NCI-H2227 treated with DMSO at 0.1 percent for 48 hours (cell line): ENCODE results near the gene LRRC8E.
"Not testable (repeated sequence)": the region's sequence is repeated elsewhere in the genome, so short reads cannot be mapped to it uniquely, and the experiment has no call there.

ENCODE experiments used
- DNase-seq: peaks from one replicate; lab custom pipeline; 2025; lab: John Stamatoyannopoulos, UW

LRRC8E gene

DNA sequence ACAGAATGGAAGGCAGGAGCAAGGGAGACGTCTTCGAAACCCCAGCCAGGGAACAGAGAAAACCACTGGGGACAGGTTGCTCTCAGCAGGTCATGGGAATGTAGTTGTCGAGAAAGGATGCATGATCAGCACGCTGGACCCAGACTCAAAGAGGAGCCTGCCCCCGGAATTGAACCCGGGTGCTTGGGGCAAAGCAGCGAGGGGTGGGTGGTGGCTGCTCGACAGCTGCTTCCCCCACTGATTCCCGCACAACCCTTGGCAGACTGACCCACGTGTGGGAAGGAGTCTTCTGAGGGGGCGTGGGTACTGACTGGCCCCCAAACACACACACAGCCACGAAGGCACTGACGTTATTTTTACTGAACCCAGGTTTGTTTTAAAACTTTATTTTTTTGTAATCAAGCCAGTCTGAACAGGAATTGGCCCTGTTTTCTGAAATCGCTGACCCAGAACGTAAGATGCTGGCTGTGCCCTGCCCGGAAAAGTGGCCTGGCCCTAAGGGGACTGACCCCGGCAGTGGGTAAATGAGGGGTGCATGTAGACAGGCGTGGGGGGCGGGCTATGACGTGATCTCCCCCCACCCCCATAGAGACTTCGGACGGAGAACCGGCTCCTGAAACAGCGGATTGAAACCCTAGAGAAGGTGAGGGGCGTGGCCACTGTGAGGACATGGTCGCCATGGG, 32.7 kb upstream of the LRRC8E start:
- DNase-seq: no peak

DNA sequence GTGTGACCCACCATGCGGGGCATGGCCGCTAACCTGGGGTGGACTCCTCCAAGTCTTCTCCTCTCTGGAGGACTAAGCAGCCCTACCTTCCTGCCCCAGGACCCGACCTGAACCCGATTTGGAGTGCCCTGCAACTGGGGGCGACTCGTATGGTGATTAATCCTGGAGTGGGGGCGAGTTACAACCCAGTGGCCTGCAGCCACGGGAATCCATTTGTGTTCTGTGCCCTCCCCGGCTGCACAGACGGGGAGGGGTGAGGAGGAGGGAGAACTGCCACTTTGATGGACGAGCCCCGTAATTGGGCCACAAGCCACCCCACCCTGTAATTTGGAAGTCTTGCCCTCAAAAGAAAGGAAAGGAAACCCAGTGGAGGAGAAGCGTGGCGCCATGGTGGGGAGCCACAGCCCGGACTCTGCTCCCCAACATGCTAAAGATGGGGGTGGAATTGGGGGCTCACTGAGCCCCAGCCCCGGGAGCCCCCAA, 32.2 kb upstream of the LRRC8E start:
- peak; percentile 7 for DNase-seq

DNA sequence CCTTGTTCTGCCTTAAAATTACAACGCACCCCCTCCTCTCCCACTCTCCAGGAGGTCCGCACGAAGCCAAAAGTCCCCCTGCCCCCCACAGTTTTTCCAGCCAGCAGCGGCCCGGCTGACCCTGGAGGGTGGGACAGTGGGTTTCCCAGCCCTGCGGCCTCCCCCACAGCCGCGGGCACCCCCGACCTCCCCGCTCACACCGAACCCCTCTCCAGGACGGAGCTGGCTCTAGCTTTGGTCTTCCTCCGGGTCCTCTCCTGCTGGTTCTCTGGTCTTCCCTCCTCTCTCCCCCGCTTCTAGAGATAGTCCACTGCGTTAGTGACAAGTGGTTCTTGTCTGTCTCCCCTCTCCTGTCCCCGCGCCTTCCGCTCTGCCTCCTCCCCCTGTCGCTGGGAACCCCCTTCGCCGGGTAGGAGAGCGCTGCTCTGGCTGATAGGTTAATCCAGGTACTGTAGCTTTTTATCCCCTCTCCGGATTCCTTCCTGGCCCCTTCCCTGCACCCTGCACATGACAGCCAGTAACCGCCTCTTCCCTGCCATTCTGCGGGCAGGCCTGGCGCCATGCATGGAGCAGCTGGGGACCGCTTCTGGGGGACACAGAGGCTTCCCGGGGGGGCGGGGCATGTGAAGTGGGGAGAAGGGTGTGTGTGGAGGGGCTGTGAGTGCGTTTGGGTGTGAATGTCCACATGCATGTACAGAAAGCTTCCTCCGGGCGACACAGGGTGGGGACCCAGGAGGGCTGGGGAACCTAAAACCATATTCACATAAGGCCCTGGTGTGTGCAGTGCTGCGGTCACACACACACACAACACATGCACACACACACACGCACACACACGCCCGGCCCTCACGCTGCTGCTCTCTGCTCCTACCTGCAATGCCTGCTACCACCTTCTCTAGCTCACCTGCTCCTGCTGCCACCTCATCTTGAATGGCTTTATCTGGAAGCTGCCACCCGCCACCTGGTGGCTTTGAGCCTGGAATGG, 31.3 kb upstream of the LRRC8E start:
- no peak for DNase-seq

DNA sequence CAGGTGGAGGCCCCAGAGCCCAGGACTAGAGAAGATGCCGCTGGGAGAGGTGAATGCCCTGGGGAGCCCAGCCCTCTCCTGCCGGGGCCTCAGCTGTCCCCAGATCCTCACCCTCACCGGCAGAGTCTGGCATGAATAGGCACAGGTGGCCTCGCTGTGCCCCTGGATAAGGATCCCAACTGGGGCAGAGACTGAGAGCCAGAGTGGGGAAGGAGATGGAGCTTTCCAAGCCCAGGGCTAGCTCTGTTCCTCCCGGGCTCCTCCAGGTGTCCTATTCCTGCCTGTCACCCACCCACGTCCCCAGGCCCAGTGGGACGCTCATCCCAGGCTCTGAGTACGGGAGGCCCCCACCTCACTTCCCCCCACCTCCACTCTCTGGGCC, 30.6 kb upstream of the LRRC8E start:
- DNase-seq: no peak

DNA sequence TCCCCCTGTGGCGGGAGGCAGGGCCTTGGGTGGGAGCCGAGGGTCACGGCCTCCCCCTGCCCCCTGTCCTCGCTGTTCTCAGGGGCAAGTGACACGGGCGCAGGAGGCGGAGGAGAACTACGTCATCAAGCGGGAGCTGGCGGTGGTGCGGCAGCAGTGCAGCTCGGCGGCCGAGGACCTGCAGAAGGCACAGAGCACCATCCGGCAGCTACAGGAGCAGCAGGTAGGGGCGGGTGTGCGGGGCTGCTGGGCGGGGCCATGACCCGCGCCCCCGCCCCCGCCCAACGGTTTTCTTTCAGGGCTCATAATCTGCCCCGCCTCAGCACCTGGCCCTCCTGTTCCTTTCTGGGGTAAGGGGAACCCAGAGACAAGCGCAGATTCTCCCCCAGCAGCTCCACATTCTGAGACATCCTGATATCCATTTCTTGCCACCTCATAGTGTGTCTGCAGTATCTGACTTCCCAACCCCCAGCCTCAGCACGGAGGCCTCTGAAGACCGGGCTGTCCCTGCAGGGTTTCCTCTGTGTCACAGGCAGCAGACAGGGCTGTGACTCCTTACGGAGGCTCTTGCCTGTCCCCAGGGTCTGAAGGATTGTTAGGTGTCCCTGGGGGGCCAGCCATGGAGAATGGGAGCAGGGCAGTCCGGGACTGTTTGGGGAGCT, 30.1 kb upstream of the LRRC8E start:
- peak; percentile 22 for DNase-seq

DNA sequence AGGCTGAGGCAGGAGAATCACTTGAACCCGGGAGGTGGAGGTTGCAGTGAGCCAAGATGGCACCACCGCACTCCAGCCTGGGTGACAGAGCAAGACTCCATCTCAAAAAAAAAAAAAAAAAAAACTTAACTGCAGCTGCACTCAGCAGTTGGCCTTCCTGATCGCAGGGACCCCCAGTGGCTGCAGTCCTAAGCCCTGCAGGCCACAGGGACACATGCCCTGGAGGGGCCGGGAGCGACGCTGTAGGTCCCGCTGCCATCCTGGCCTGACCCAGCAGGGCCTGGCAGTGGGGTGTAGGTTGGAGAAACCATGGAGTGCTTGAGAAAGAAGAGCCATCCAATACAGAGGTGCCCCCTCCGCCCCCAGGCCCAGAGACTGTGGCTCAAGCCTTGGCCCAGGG, 29.2 kb upstream of the LRRC8E start:
- DNase-seq: not testable (repeated sequence)

DNA sequence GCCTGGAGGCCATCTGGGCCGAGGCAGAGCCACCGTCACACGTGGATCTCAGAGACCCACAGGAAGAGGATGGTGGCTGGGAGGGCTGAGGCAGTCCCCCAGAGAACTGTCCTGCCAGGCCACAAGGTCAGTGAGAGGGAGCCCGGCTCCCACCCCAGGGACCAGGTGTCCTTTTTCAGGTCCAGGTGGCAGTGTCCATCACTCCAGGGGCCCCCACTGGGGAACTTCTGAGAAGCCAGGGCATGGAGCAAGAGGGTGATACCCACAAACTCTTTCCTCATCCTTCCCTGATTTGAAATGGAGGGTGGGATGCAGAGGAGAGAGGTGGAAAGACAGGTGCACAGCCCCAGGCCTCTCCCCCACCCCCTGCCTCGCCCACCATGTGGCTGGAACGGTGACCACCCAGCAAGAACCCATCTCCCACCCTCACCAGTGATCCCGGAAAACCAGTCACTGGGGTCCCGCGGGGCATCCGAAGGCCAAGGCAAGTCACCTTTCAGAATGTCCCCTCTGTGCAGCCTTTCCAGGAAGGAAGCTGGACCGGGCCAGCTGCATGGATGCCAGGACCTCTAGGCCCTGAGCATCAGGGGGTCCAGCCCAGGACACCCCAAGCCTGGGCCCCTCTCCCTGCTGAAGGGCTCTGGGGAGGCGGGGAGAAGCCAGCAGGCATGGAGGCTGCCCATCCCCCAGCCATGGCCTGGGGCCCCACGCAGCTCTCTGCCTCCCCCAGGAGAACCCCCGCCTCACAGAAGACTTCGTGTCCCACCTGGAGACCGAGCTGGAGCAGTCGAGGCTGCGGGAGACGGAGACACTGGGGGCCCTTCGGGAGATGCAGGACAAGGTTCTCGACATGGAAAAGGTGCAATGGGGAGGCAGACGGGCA, 28.2 kb upstream of the LRRC8E start:
- no peak for DNase-seq

DNA sequence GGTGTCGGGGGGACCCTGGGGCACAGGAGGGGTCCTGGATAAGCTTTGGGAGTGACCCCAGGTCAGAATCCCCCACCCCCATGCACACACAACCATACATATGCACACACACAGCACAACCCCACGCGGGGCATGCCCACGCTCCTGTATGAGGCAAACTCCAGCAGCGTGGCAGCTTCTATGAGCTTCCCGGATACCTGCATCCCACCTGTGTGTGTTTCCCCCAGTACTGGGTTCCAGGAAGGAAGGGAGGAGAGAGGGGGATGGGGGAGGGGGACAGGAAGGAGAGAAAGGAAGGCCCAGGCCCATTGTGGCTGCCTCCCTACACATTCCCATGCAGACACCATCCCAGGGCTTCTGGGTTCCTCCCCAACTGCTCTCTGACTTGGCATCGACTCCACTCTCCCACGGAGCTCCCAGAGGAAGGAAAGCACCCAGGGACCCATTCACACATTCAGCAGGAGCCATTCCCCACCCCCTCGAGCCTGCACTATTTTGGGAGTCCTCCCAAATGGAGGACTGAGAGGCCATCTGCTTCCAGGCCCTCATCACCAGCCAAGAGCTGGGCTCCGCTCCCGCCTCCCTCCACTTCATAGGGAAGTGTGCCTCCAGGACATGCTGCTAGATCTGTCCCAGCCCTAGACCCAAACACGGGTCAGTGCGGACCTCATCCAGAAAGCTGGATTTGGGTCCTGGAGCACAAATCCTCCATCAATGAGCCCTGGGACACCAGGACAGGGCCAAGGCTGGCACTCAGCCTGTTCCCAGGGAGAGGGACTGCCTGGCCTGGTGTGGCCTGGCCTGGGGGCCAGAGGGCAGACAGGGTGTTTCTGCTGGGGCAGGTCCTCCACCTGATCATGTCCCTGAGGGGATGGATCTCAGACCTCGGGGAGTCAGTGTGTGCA, 27.3 kb upstream of the LRRC8E start:
- no peak for DNase-seq

DNA sequence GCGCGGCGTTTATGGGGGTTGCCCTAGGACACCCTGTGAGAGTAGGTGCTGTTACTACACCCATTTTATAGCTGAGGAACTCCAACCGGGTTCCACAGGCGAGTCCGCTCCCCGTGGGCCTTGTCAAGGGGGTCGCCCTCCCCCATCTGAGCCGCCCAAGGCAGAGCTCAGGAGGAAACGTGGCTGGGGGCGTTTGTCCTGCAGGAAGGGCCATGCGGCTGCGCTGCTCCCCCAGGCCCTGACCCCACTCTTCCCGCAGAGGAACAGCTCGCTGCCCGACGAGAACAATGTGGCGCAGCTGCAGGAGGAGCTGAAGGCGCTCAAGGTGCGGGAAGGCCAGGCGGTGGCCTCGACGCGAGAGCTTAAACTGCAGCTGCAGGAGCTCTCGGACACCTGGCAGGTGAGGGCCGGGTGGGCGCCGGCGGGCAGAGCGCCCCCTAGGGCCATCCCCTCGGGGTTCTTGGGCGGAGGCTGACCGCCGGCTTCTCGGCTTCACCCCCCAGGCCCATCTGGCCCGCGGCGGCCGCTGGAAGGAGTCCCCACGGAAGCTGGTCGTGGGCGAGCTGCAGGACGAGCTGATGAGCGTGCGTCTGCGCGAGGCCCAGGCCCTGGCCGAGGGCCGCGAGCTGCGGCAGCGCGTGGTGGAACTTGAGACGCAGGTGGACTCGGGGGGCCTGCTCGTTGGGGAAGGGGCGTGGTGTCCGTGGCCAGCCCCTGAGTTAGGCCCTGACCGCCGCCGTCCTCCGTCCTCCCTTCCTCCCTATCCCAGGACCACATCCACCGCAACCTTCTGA, 26.5 kb upstream of the LRRC8E start:
- DNase-seq: no peak

DNA sequence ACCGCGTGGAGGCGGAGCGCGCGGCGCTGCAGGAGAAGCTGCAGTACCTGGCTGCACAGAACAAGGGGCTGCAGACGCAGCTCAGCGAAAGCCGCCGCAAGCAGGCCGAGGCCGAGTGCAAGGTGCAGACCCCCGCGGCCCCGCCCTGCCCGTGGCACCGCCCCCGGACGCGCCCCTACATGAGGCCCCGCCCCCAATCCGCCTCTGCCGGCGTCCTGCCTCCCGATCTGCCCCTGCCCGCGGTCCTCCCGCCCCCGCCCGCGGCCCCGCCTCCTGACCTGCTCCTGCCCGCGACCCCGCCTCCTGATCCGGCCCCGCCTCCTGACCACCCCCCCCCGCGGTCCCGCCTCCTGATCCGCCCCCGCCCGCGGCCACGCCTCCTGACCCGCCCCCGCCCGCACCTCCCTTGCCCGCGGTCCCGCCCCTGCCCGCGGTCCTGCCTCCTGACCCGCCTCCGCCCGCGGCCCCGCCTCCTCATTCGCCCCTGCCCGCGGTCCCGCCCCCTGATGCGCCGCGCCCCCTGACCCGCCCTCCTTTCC, 25.8 kb upstream of the LRRC8E start:
- DNase-seq: no peak

DNA sequence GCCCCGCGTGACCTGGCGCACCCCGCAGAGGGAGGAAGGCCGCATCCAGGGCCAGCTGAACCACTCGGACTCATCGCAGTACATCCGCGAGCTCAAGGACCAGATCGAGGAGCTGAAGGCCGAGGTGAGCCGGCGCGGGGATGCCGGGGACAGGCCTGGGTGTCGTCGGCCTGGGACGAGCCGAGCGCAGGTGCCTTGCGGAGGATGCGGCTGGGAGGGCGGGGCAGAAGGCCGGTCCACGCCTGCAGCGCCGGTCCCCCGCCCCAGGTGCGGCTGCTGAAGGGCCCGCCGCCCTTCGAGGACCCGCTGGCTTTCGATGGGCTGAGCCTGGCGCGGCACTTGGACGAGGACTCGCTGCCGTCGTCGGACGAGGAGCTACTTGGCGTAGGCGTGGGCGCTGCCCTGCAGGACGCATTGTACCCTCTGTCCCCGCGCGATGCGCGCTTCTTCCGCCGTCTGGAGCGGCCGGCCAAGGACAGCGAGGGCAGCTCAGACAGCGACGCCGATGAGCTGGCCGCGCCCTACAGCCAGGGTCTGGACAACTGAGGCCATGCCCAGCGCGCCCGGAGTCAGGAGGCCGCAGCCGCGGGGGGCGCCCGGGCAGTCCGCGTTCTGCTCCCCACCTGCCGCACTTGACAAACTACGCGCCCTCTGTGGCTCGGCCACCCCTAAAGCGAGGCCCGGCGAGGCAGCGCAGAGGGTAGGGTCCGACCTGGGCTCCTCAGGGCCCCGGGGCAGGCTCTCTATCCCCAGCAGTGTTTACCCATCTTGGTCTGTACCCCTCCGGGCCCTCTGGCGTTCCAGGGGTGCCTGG, 24.9 kb upstream of the LRRC8E start:
- DNase-seq: no peak

DNA sequence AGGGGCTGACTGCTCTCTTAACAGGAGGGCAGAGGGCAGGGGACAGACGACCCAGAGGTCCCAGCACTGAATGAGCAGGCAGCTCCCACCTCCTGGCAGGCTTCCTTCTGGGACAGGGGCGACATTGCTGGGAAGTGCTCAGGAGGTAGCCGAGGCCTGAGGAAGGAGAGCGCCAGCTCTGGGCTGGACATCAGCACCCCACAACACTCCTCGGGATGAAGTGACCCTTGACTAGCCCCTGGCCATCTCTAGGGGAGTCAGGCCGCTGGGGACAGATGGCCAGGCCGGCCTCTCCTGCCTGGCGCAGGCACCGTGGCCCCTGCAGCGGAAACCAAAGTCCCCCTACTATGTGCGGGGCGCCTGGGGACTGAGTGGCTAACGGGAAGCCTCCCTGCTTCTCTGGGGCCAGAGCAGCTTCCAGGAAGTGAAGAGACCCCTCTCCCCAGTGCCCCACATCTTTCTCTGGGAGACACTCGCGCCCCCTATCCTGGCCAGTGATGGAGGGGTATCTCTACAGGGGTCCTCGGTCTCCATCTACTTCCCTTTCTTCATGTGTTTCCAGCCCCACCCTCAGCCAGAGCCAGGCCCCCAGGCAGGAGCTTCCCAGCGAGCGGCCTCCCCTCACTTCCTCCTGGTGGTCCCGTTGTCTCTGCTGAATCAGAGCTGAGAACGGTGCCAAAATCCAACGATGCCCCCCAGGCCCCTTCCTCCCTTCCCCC, 24.2 kb upstream of the LRRC8E start:
- no peak for DNase-seq

DNA sequence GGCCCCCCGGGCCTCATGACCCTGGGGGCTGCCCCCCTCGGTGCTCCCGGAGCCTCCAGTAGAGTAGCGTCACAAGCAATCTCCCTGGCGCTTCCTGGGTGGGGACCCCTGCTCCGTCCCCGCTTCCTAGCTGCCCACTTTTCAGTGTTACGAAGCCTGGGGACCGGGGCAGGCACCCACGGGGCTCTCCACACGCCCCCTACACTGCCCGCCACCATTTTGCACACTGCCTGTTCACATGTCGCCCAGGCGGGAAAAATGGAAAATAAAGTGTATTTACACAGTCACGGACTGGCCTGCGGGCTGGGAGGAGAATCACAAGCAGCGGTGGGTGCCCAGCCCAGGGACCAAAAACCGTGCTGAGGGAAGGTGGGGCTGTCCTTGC, 23.6 kb upstream of the LRRC8E start:
- DNase-seq: no peak

DNA sequence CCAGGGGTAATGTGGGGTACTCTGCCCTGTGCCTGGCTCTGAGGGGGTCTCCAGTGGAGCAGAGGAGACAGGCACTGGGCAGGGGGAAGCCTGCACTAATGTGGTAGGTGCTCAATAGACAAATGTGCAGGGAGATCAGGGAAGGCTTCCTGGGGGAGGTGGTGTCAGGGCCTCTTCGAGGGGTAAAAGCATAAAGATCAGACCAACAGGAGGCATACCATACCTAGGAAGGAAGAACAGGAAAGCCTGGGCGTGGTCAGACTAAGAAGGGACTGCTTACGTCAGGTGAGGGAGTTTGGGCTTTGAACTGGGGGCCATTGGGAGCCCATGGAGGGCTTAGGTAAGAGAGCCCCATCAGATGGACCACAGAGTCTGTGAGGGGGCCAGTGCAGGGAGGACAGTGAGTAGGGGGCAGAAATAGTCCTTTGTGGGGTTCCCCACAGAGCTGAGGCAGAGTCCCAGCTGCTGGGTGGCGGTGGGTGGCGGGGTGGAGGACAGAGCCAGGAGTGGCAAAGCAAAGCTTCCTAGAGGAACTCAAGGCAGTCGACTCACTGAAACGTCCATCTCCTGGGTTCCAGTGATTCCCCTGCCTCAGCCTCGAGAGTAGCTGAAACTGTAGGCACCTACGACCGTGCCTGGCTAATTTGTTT, 22.9 kb upstream of the LRRC8E start:
- no peak for DNase-seq

DNA sequence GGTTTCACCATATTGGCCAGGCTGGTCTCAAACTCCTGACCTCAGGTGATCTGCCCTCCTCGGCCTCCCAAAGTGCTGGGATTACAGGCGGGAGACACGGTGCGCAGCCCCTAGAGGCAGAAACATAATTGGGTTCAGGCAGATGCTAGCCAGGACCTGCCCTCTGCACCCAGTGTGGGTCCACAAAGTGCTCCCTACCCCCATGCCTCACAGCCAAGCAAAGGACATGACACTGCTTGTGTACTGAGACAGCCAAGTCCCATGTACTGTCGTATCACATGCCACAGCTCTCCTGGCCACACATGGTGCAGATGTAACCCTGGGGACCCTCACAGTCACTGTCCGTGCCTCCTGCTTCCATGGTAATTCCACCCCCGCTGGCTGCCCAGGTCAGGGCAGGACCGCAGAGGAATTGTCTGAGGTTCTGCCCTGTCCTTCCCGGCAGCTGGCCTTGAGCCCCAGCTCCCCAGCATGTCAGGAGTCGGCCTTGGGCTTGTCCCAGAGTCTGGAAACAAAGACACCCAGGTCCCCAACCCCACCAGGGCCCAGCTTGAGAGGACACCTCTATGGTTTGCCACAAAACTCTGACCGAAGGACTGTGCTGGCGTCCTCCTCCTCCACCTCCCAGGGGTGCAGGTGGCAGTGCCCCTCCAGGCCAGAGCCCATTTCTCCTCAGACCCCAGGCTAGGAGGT, 21.8 kb upstream of the LRRC8E start:
- no peak for DNase-seq

DNA sequence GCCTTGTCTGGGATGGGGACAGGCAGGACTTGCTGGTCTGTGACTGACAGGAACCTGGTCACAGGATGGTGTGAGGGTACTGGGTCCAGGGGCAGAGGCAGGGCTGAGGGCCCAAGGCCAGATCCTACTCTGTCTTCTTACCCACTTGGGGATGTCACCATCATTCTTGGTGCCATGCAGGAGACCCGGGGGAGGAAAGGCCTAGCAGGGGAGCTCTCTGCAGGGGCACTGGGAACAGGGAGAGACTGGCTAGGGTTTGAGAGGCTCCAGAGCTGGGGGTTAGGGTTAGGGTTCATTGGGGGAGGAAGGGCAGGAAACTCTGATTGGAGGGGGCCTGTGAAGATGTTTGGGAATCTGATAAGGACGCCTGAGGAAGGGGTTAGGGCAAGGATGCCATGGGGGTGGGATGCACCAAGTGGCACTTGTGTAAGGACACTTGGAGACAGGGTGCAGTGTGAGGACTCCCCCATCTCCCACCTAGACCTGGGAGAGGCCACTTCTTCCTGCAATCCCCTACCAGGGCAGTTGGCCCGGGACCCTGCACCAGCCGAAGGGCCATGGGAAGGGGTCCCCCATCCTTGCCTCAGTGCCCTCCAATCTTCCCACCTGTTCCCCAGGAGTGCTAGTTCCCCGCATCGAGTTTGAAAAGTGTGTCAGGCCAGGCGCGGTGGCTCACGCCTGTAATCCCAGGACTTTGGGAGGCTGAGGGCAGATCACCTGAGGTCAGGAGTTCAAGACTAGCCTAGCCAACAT, 21.0 kb upstream of the LRRC8E start:
- DNase-seq: no peak
